Panc1 (cell line): Measurements from ENCODE around the gene NALCN. TPM values are rescaled to one million over a fixed set of nuclear protein-coding genes. Genes with fewer than 3 reads are reported as not detected.

ENCODE experiments used
- ATAC-seq: fragments of 200-7000 bp; cut with Tn5 transposase; 2 replicates; pipeline ENCODE4 v1.9.1; 2020; ENCODE audit warnings: mild to moderate bottlenecking, moderate library complexity
- BruUV-seq: library from RNA; stranded (reverse); fragments of 400-500 nt; replicated peaks from 2 replicates; lab custom pipeline; 2021; lab: Mats Ljungman, UMichigan
- CTCF ChIA-PET: fragments of 300-600 bp; sonication (Branson Sonifier 250); formaldehyde crosslinking; loops from one replicate; lab custom pipeline; 2022; ENCODE audit warnings: antibody characterized with exemption; lab: Charles Lee
- POLR2A ChIA-PET: fragments of 300-600 bp; sonication (Branson Sonifier 250); formaldehyde crosslinking; loops from one replicate; lab custom pipeline; 2022; ENCODE audit warnings: antibody characterized with exemption; lab: Charles Lee
- DNase-seq: peaks from one replicate; pipeline ENCODE4 v3.0.0-alpha.2; 2010; ENCODE audit warnings: low read depth, low spot score
- H3K27ac ChIP-seq: 2 replicates; pipeline ENCODE4 v1.5.1; 2011; ENCODE audit warnings: mild to moderate bottlenecking, low read length, inconsistent platforms
- H3K27me3 ChIP-seq: fragments of 200-500 bp; sonication (Bioruptor generic); 2 replicates; pipeline ENCODE4 v1.6.0; 2014; ENCODE audit warnings: low read length, inconsistent platforms; ENCODE audit not compliant: control insufficient read depth, insufficient read depth
- H3K36me3 ChIP-seq: fragments of 200-500 bp; sonication (Bioruptor generic); 2 replicates; pipeline ENCODE4 v1.5.1; 2014; ENCODE audit warnings: inconsistent platforms, mild to moderate bottlenecking, low read length, moderate library complexity; ENCODE audit not compliant: control insufficient read depth, insufficient read depth
- H3K4me1 ChIP-seq: 2 replicates; pipeline ENCODE4 v1.5.1; 2011; ENCODE audit warnings: inconsistent platforms, mild to moderate bottlenecking, low read length, moderate library complexity; ENCODE audit not compliant: control insufficient read depth, insufficient read depth
- H3K4me3 ChIP-seq, 2 experiments: 2 replicates each; pipeline ENCODE4 v1.5.1; 2011 to 2012; ENCODE audit warnings: low read depth in 2 of 2, low read length in 2 of 2, mild to moderate bottlenecking in 2 of 2, inconsistent platforms in 1 of 2, moderate library complexity in 1 of 2
- H3K9me3 ChIP-seq: fragments of 200-500 bp; sonication (Bioruptor generic); 2 replicates; pipeline ENCODE4 v1.5.1; 2014; ENCODE audit warnings: low read depth, mild to moderate bottlenecking, inconsistent platforms, low read length, moderate library complexity; ENCODE audit not compliant: control insufficient read depth, insufficient read depth
- POLR2AphosphoS5 ChIP-seq: IDR thresholded peaks from 2 replicates; pipeline ENCODE4 v1.6.1; 2012; ENCODE audit warnings: mild to moderate bottlenecking, low read depth, low read length, moderate library complexity
- SIN3A ChIP-seq: IDR thresholded peaks from 2 replicates; pipeline ENCODE4 v1.6.1; 2012; ENCODE audit warnings: low read depth, mild to moderate bottlenecking, low read length, moderate library complexity, borderline replicate concordance; ENCODE audit not compliant: insufficient read depth
- TCF7L2 ChIP-seq: IDR thresholded peaks from 2 replicates; pipeline ENCODE4 v1.6.1; 2011; ENCODE audit warnings: mild to moderate bottlenecking, low read depth, low read length, inconsistent platforms
- in situ Hi-C: cut with HindIII; loops from 2 replicates; pipeline ENCODE4 v1.10.0; 2016; ENCODE audit warnings: low sequenced_read_pairs, low pct_unique_long_range_greater_than_20kb
- intact Hi-C: fragments of 100-400 bp; cut with micrococcal nuclease; formaldehyde crosslinking; loops from one replicate; pipeline ENCODE4 v1.10.0; 2022; ENCODE audit not compliant: unreplicated experiment
- total RNA-seq: library from RNA; stranded (reverse); gene quantifications from one replicate; pipeline ENCODE4 v1.2.1, GENCODE V29; 2021; ENCODE audit not compliant: unreplicated experiment
- TF ChIP-seq, protein P1 (sequence below): fragments of 450-650 bp; IDR thresholded peaks from 2 replicates; pipeline ENCODE4 v1.5.1; 2017; ENCODE audit warnings: mild to moderate bottlenecking
- TF ChIP-seq, protein P2 (sequence below), 2 experiments: IDR thresholded peaks; 2 replicates each; pipeline ENCODE4 v1.6.1; 2011 to 2012; ENCODE audit warnings: low read depth in 2 of 2, control low read depth in 1 of 2, low read length in 1 of 2, mild to moderate bottlenecking in 1 of 2, moderate library complexity in 1 of 2; ENCODE audit not compliant: insufficient read depth in 1 of 2

Gene NALCN
- total RNA-seq, 1 experiment from 2014 or later = 10.9 TPM

DNA sequence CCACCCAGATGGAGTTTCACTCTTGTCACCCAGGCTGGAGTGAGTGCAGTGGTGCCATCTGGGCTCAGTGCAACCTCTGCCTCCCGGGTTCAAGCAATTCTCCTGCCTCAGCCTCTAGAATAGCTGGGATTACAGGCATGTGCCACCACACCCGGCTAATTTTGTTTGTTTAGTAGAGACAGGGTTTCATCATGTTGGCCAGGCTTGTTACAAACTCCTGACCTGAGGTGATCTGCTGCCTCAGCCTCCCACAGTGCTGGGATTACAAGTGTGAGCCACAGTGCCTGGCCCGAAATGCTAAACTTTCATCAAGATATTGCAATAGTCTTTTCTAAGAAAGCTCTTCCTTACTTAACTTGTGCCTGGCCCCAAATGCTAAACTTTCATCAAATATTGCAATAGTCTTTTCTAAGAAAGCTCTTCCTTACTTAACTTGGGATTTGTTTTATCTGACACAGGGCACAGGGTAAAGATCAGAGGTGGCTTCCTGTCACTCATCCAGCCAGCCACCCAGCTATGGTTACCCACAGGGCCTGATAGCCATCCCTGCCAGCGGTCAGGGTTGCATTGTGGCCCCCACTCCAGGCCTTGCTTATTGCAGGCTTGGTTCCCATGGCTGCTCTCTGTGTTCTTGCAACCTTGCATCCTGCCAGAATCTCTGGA is 389.4 kb downstream of the NALCN start:
- H3K4me3 ChIP-seq = no peak overlapping the region

DNA sequence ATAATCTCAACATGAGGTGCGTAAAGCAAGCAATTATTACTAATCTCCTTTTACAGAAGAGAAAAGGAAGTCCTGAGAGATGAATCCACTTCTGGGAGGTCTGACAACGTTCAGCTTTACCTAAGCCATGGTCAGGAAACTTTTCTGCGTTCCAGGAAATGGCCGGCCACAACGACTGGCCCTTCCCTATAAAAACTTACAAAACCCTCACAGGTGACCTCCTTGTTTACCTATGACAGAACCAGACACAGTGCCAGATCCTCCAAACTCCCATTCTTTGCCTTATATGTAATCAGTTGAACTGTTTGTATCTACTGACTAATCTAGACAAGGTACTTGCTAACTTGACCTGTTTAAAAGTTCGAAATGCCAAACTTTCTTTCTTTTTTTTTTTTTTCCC is 390.0 kb downstream of the NALCN start:
- DNase-seq (no peak), ATAC-seq (no peak)
- ChIA-PET POLR2A (no interaction called here), CTCF (no interaction called here)
- intact Hi-C loops = no loop called here
- Histone ChIP-seq H3K27me3 (no peaks in the 10 kb centered on the region), H3K4me3 (no peak overlapping the region), H3K27ac (no peak overlapping the region), H3K9me3 (no peaks in the 10 kb centered on the region), H3K4me1 (no peaks in the 10 kb centered on the region), H3K36me3 (no peaks in the 10 kb centered on the region)
- BruUV-seq = no TSS peak
- in situ Hi-C loops = no loop called here
- TF ChIP-seq SIN3A (no peak), TCF7L2 (no peak), POLR2AphosphoS5 (no peak)
- TF ChIP-seq, protein P1, sequence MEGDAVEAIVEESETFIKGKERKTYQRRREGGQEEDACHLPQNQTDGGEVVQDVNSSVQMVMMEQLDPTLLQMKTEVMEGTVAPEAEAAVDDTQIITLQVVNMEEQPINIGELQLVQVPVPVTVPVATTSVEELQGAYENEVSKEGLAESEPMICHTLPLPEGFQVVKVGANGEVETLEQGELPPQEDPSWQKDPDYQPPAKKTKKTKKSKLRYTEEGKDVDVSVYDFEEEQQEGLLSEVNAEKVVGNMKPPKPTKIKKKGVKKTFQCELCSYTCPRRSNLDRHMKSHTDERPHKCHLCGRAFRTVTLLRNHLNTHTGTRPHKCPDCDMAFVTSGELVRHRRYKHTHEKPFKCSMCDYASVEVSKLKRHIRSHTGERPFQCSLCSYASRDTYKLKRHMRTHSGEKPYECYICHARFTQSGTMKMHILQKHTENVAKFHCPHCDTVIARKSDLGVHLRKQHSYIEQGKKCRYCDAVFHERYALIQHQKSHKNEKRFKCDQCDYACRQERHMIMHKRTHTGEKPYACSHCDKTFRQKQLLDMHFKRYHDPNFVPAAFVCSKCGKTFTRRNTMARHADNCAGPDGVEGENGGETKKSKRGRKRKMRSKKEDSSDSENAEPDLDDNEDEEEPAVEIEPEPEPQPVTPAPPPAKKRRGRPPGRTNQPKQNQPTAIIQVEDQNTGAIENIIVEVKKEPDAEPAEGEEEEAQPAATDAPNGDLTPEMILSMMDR = no peak
- TF ChIP-seq, protein P2, sequence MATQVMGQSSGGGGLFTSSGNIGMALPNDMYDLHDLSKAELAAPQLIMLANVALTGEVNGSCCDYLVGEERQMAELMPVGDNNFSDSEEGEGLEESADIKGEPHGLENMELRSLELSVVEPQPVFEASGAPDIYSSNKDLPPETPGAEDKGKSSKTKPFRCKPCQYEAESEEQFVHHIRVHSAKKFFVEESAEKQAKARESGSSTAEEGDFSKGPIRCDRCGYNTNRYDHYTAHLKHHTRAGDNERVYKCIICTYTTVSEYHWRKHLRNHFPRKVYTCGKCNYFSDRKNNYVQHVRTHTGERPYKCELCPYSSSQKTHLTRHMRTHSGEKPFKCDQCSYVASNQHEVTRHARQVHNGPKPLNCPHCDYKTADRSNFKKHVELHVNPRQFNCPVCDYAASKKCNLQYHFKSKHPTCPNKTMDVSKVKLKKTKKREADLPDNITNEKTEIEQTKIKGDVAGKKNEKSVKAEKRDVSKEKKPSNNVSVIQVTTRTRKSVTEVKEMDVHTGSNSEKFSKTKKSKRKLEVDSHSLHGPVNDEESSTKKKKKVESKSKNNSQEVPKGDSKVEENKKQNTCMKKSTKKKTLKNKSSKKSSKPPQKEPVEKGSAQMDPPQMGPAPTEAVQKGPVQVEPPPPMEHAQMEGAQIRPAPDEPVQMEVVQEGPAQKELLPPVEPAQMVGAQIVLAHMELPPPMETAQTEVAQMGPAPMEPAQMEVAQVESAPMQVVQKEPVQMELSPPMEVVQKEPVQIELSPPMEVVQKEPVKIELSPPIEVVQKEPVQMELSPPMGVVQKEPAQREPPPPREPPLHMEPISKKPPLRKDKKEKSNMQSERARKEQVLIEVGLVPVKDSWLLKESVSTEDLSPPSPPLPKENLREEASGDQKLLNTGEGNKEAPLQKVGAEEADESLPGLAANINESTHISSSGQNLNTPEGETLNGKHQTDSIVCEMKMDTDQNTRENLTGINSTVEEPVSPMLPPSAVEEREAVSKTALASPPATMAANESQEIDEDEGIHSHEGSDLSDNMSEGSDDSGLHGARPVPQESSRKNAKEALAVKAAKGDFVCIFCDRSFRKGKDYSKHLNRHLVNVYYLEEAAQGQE (IDR thresholded peaks at IDR 0.05; ENCODE audit: insufficient read depth in 1 of 2, low read depth in 2 of 2, low read length in 1 of 2) = no peak

More for the DNA sequence above, 389.4 kb downstream of the NALCN start:
- ChIA-PET CTCF (no interaction called here), POLR2A (no interaction called here)
- Histone ChIP-seq H3K9me3 (no peaks in the 10 kb centered on the region), H3K27ac (no peak overlapping the region), H3K36me3 (no peaks in the 10 kb centered on the region), H3K27me3 (no peaks in the 10 kb centered on the region), H3K4me1 (no peaks in the 10 kb centered on the region)
- intact Hi-C loops (no loop called here), in situ Hi-C loops (no loop called here)
- BruUV-seq = no TSS peak
- ATAC-seq (no peak), DNase-seq (no peak)
- no peak for TF ChIP-seq SIN3A
- TF ChIP-seq, protein P2 (IDR thresholded peaks at IDR 0.05; ENCODE audit: insufficient read depth in 1 of 2, low read depth in 2 of 2, low read length in 1 of 2) = no peak
- TF ChIP-seq POLR2AphosphoS5 = no peak
- TF ChIP-seq, protein P1 = no peak
- no peak for TF ChIP-seq TCF7L2
